Activated CD8-positive, alpha-beta memory T cell treated with anti-CD3 and anti-CD28 coated beads, Interleukin-2, amount 10 ng/mL, durations not matched to agents 7 days and 5 days (primary cell): Measurements from ENCODE around the gene LRP1B. TPM values are rescaled to one million over a fixed set of nuclear protein-coding genes. Genes with fewer than 3 reads are reported as not detected.
"Not testable (repeated sequence)": the region's sequence is repeated elsewhere in the genome, so short reads cannot be mapped to it uniquely, and the experiment has no call there.

Experiments used
- ATAC-seq: fragments of 150-1000 bp; cut with Tn5 transposase; one replicate; pipeline ENCODE4 v1.10.0; 2021; ENCODE audit warnings: moderate library complexity
- CTCF ChIA-PET: fragments of 350-600 bp; sonication (Branson Sonifier 250); formaldehyde crosslinking; loops from one replicate; lab custom pipeline; 2021; ENCODE audit warnings: antibody characterized with exemption; lab: Charles Lee
- DNase-seq: peaks from one replicate; pipeline ENCODE4 v3.0.0-alpha.2; 2020
- H3K27ac Mint-ChIP-seq: one replicate; pipeline ENCODE4 v1.8.0; 2021; ENCODE audit warnings: mild to moderate bottlenecking, mixed read lengths
- H3K27me3 Mint-ChIP-seq: one replicate; pipeline ENCODE4 v1.8.0; 2021; ENCODE audit warnings: mixed read lengths
- H3K36me3 Mint-ChIP-seq: one replicate; pipeline ENCODE4 v1.8.0; 2021; ENCODE audit warnings: mild to moderate bottlenecking, mixed read lengths
- H3K4me1 Mint-ChIP-seq: one replicate; pipeline ENCODE4 v1.8.0; 2021; ENCODE audit warnings: mixed read lengths
- H3K4me3 Mint-ChIP-seq: one replicate; pipeline ENCODE4 v1.8.0; 2021; ENCODE audit warnings: mild to moderate bottlenecking, moderate library complexity, mixed read lengths
- H3K9me3 Mint-ChIP-seq: one replicate; pipeline ENCODE4 v1.8.0; 2022; ENCODE audit warnings: low read depth, mixed read lengths
- total RNA-seq, 2 experiments: library from RNA; stranded (reverse); gene quantifications; one replicate each; pipeline ENCODE4 v1.2.3, GENCODE V29; 2021

Gene LRP1B
- total RNA-seq, 2 experiments from 2014 or later = not detected

GRCh38 chr2:141001750-141002149 is 1129.1 kb downstream of the LRP1B start:
- peaks cover 12% of the 10 kb centered on the region for H3K9me3 Mint-ChIP-seq
- CTCF ChIA-PET = no interaction called here
- no peaks in the 10 kb centered on the region for H3K27me3 Mint-ChIP-seq
- ATAC-seq (no peak), DNase-seq (no peak)
- no peaks in the 10 kb centered on the region for H3K36me3 Mint-ChIP-seq
- H3K4me1 Mint-ChIP-seq = no peaks in the 10 kb centered on the region
- no peak overlapping the region for H3K27ac Mint-ChIP-seq
- no peak overlapping the region for H3K4me3 Mint-ChIP-seq

- H3K27me3 Mint-ChIP-seq = no peaks in the 10 kb centered on the region
- peaks cover 8% of the 10 kb centered on the region for H3K9me3 Mint-ChIP-seq
- H3K36me3 Mint-ChIP-seq = no peaks in the 10 kb centered on the region
- H3K27ac Mint-ChIP-seq = no peak overlapping the region
- CTCF ChIA-PET = no interaction called here
- H3K4me3 Mint-ChIP-seq = no peak overlapping the region
- H3K4me1 Mint-ChIP-seq = no peaks in the 10 kb centered on the region
- no peak for ATAC-seq
- DNase-seq = no peak
These were observed 1132.2 kb downstream of the LRP1B start for GRCh38 chr2:140998577-140998976.

- no peak for ATAC-seq
- H3K9me3 Mint-ChIP-seq = peaks cover 6% of the 10 kb centered on the region
- H3K27ac Mint-ChIP-seq = no peak overlapping the region
- no peak for DNase-seq
- H3K4me1 Mint-ChIP-seq = no peaks in the 10 kb centered on the region
- H3K4me3 Mint-ChIP-seq = no peak overlapping the region
- CTCF ChIA-PET = no interaction called here
- no peaks in the 10 kb centered on the region for H3K27me3 Mint-ChIP-seq
- H3K36me3 Mint-ChIP-seq = no peaks in the 10 kb centered on the region
These were observed 1132.8 kb downstream of the LRP1B start for GRCh38 chr2:140998017-140998416.

GRCh38 chr2:140994856-140995255 is 1136.0 kb downstream of the LRP1B start:
- H3K27ac Mint-ChIP-seq = no peak overlapping the region

GRCh38 chr2:140990416-140990815 is 1140.4 kb downstream of the LRP1B start:
- CTCF ChIA-PET = no interaction called here
- Mint-ChIP-seq H3K4me3 (no peak overlapping the region), H3K4me1 (no peaks in the 10 kb centered on the region), H3K9me3 (peaks cover 7% of the 10 kb centered on the region), H3K27ac (no peak overlapping the region), H3K27me3 (no peaks in the 10 kb centered on the region), H3K36me3 (no peaks in the 10 kb centered on the region)
- ATAC-seq (no peak), DNase-seq (no peak)

More at GRCh38 chr2:140994856-140995255, 1136.0 kb downstream of the LRP1B start:
- CTCF ChIA-PET = no interaction called here
- DNase-seq (no peak), ATAC-seq (no peak)
- peaks cover 2% of the 10 kb centered on the region for H3K9me3 Mint-ChIP-seq
- H3K4me3 Mint-ChIP-seq = no peak overlapping the region
- H3K36me3 Mint-ChIP-seq = no peaks in the 10 kb centered on the region
- H3K4me1 Mint-ChIP-seq = no peaks in the 10 kb centered on the region
- no peaks in the 10 kb centered on the region for H3K27me3 Mint-ChIP-seq

- no peaks in the 10 kb centered on the region for H3K36me3 Mint-ChIP-seq
- H3K9me3 Mint-ChIP-seq = peaks cover 7% of the 10 kb centered on the region
- H3K4me3 Mint-ChIP-seq = no peak overlapping the region
- H3K4me1 Mint-ChIP-seq = no peaks in the 10 kb centered on the region
- no peak for ATAC-seq
- no peak for DNase-seq
- H3K27me3 Mint-ChIP-seq = no peaks in the 10 kb centered on the region
- CTCF ChIA-PET = no interaction called here
- no peak overlapping the region for H3K27ac Mint-ChIP-seq
These were observed 1142.2 kb downstream of the LRP1B start for GRCh38 chr2:140988597-140988996.

- Mint-ChIP-seq H3K9me3 (peaks cover 12% of the 10 kb centered on the region), H3K4me3 (no peak overlapping the region)
- DNase-seq = no peak
These were observed 1144.4 kb downstream of the LRP1B start for GRCh38 chr2:140986456-140986855.

GRCh38 chr2:140975237-140975636 is 1155.6 kb downstream of the LRP1B start:
- Mint-ChIP-seq H3K27me3 (no peaks in the 10 kb centered on the region), H3K27ac (no peak overlapping the region), H3K9me3 (peaks cover 5% of the 10 kb centered on the region), H3K4me1 (no peaks in the 10 kb centered on the region), H3K4me3 (no peak overlapping the region), H3K36me3 (no peaks in the 10 kb centered on the region)
- CTCF ChIA-PET = no interaction called here
- DNase-seq = no peak
- ATAC-seq = no peak

More at GRCh38 chr2:140986456-140986855, 1144.4 kb downstream of the LRP1B start:
- no peak for ATAC-seq
- no peaks in the 10 kb centered on the region for H3K36me3 Mint-ChIP-seq
- no peaks in the 10 kb centered on the region for H3K27me3 Mint-ChIP-seq
- CTCF ChIA-PET = no interaction called here
- H3K27ac Mint-ChIP-seq = no peak overlapping the region
- H3K4me1 Mint-ChIP-seq = no peaks in the 10 kb centered on the region

- Mint-ChIP-seq H3K27ac (no peak overlapping the region), H3K4me1 (no peaks in the 10 kb centered on the region), H3K4me3 (no peak overlapping the region), H3K9me3 (peaks cover 5% of the 10 kb centered on the region), H3K27me3 (no peaks in the 10 kb centered on the region), H3K36me3 (no peaks in the 10 kb centered on the region)
- no peak for ATAC-seq
- no peak for DNase-seq
- CTCF ChIA-PET = no interaction called here
These were observed 1158.1 kb downstream of the LRP1B start for GRCh38 chr2:140972724-140973123.

GRCh38 chr2:140964324-140964723 is 1166.5 kb downstream of the LRP1B start:
- H3K27me3 Mint-ChIP-seq, H3K27ac Mint-ChIP-seq, H3K4me1 Mint-ChIP-seq, CTCF ChIA-PET, H3K9me3 Mint-ChIP-seq, ATAC-seq, H3K36me3 Mint-ChIP-seq, H3K4me3 Mint-ChIP-seq, DNase-seq: not testable (repeated sequence)

GRCh38 chr2:140949932-140950331 is 1180.9 kb downstream of the LRP1B start:
- DNase-seq = no peak
- no peak overlapping the region for H3K27ac Mint-ChIP-seq
- H3K27me3 Mint-ChIP-seq = no peaks in the 10 kb centered on the region
- CTCF ChIA-PET = no interaction called here
- no peak for ATAC-seq
- H3K9me3 Mint-ChIP-seq = peaks cover 2% of the 10 kb centered on the region
- no peaks in the 10 kb centered on the region for H3K36me3 Mint-ChIP-seq
- no peaks in the 10 kb centered on the region for H3K4me1 Mint-ChIP-seq
- H3K4me3 Mint-ChIP-seq = no peak overlapping the region

GRCh38 chr2:140947236-140947635 is 1183.6 kb downstream of the LRP1B start:
- Mint-ChIP-seq H3K27me3 (no peaks in the 10 kb centered on the region), H3K9me3 (peaks cover 2% of the 10 kb centered on the region), H3K4me3 (no peak overlapping the region), H3K27ac (no peak overlapping the region), H3K4me1 (no peaks in the 10 kb centered on the region), H3K36me3 (no peaks in the 10 kb centered on the region)
- DNase-seq = no peak
- CTCF ChIA-PET = no interaction called here
- ATAC-seq = no peak

- Mint-ChIP-seq H3K4me1 (no peaks in the 10 kb centered on the region), H3K9me3 (peaks cover 6% of the 10 kb centered on the region), H3K27me3 (no peaks in the 10 kb centered on the region), H3K27ac (no peak overlapping the region), H3K4me3 (no peak overlapping the region), H3K36me3 (no peaks in the 10 kb centered on the region)
- CTCF ChIA-PET = no interaction called here
- no peak for ATAC-seq
- DNase-seq = no peak
These were observed 1186.9 kb downstream of the LRP1B start for GRCh38 chr2:140943867-140944266.

- no peak overlapping the region for H3K4me3 Mint-ChIP-seq
- CTCF ChIA-PET = no interaction called here
- no peaks in the 10 kb centered on the region for H3K27me3 Mint-ChIP-seq
- H3K4me1 Mint-ChIP-seq = no peaks in the 10 kb centered on the region
- H3K27ac Mint-ChIP-seq = no peak overlapping the region
- DNase-seq (no peak), ATAC-seq (no peak)
- peaks cover 14% of the 10 kb centered on the region for H3K9me3 Mint-ChIP-seq
- H3K36me3 Mint-ChIP-seq = no peaks in the 10 kb centered on the region
These were observed 1188.5 kb downstream of the LRP1B start for GRCh38 chr2:140942284-140942683.

GRCh38 chr2:140929849-140930248 is 1201.0 kb downstream of the LRP1B start:
- Mint-ChIP-seq H3K27ac (no peak overlapping the region), H3K4me3 (no peak overlapping the region), H3K36me3 (no peaks in the 10 kb centered on the region), H3K4me1 (no peaks in the 10 kb centered on the region), H3K27me3 (no peaks in the 10 kb centered on the region), H3K9me3 (peaks cover 5% of the 10 kb centered on the region)
- ATAC-seq (no peak), DNase-seq (no peak)
- CTCF ChIA-PET = no interaction called here
